Loucy (cell line): ENCODE results near the gene TUBA4B.

Experiments used
- H2AFZ ChIP-seq: fragments of 200-600 bp; sonication (generic); 2 replicates; pipeline ENCODE4 v1.6.0; 2016; ENCODE audit warnings: antibody characterized with exemption, mild to moderate bottlenecking, low read length, moderate library complexity
- H3F3A ChIP-seq: fragments of 200-600 bp; 2 replicates; pipeline ENCODE4 v1.6.0; 2016; ENCODE audit warnings: antibody characterized with exemption, low read depth, mild to moderate bottlenecking
- H3K27me3 ChIP-seq: fragments of 200-600 bp; sonication (generic); 2 replicates; pipeline ENCODE4 v1.6.1; 2014; ENCODE audit warnings: low read length, mild to moderate bottlenecking; ENCODE audit not compliant: insufficient read depth, poor library complexity, severe bottlenecking
- H3K36me3 ChIP-seq: fragments of 200-600 bp; sonication (generic); 2 replicates; pipeline ENCODE4 v1.6.1; 2016; ENCODE audit warnings: low read length; ENCODE audit not compliant: insufficient read depth
- H3K4me1 ChIP-seq: fragments of 200-600 bp; sonication (generic); 2 replicates; pipeline ENCODE4 v1.5.1; 2014; ENCODE audit warnings: low read length, mild to moderate bottlenecking; ENCODE audit not compliant: insufficient read depth, poor library complexity, severe bottlenecking
- H3K4me2 ChIP-seq: fragments of 200-600 bp; sonication (generic); 2 replicates; pipeline ENCODE4 v1.6.0; 2014; ENCODE audit warnings: antibody characterized with exemption, low read length, low read depth, mild to moderate bottlenecking; ENCODE audit not compliant: poor library complexity, severe bottlenecking
- H3K4me3 ChIP-seq: fragments of 200-600 bp; sonication (generic); 2 replicates; pipeline ENCODE4 v1.5.1; 2014; ENCODE audit warnings: low read length, mild to moderate bottlenecking, mixed read lengths; ENCODE audit not compliant: poor library complexity, severe bottlenecking
- H3K79me2 ChIP-seq: fragments of 200-600 bp; sonication (generic); 2 replicates; pipeline ENCODE4 v1.6.1; 2014; ENCODE audit warnings: low read length; ENCODE audit not compliant: insufficient read depth
- H3K9ac ChIP-seq: fragments of 200-600 bp; sonication (generic); 2 replicates; pipeline ENCODE4 v1.6.0; 2014; ENCODE audit warnings: mild to moderate bottlenecking, low read depth, low read length, moderate library complexity; ENCODE audit not compliant: poor library complexity, severe bottlenecking
- H3K9me2 ChIP-seq: fragments of 200-600 bp; sonication (generic); replicated peaks from 2 replicates; pipeline ENCODE4 v1.6.1; 2016; ENCODE audit warnings: low read depth, low read length, mixed read lengths
- H3K9me3 ChIP-seq: fragments of 200-600 bp; sonication (generic); 2 replicates; pipeline ENCODE4 v1.6.1; 2014; ENCODE audit warnings: mild to moderate bottlenecking, antibody characterized with exemption, low read length, low read depth; ENCODE audit not compliant: insufficient read depth
- H4K20me1 ChIP-seq: fragments of 200-600 bp; sonication (generic); 2 replicates; pipeline ENCODE4 v1.6.0; 2014; ENCODE audit warnings: antibody characterized with exemption, low read length, mild to moderate bottlenecking; ENCODE audit not compliant: insufficient read depth, poor library complexity, severe bottlenecking
- EZH2phosphoT487 ChIP-seq: fragments of 200-600 bp; IDR thresholded peaks from 2 replicates; pipeline ENCODE4 v1.6.1; 2018; ENCODE audit warnings: antibody characterized with exemption, mild to moderate bottlenecking, moderate library complexity, borderline replicate concordance
- TF ChIP-seq, protein P1 (sequence below): fragments of 200-600 bp; sonication (generic); conservative IDR thresholded peaks from 2 replicates; pipeline ENCODE4 v1.5.1; 2014; ENCODE audit warnings: mild to moderate bottlenecking, antibody characterized with exemption, low read length

TUBA4B gene

DNA sequence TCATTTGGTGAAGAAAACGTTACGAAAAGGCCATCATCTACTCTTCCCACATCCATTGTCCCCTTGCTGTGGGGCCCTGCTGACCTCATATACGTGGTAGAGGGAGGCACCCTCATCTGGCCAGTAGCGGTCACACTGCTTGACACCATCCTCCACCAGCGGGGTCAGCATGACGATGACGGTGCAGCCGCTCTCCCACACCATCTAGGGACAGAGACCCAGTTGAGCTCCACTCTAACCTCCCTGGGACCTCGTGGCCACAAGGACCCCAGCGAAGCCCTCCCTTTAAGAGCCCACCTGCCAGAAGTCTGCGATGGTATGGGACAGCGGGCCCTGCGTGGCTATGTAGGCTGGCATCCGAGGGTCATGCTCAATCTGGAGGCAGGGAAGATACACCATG, 43.1 kb downstream of the TUBA4B start:
- no peaks in the 10 kb centered on the region for H4K20me1 ChIP-seq
- H3K27me3 ChIP-seq: peaks cover 1% of the 10 kb centered on the region
- no peak for TF ChIP-seq EZH2phosphoT487
- TF ChIP-seq, protein P1, sequence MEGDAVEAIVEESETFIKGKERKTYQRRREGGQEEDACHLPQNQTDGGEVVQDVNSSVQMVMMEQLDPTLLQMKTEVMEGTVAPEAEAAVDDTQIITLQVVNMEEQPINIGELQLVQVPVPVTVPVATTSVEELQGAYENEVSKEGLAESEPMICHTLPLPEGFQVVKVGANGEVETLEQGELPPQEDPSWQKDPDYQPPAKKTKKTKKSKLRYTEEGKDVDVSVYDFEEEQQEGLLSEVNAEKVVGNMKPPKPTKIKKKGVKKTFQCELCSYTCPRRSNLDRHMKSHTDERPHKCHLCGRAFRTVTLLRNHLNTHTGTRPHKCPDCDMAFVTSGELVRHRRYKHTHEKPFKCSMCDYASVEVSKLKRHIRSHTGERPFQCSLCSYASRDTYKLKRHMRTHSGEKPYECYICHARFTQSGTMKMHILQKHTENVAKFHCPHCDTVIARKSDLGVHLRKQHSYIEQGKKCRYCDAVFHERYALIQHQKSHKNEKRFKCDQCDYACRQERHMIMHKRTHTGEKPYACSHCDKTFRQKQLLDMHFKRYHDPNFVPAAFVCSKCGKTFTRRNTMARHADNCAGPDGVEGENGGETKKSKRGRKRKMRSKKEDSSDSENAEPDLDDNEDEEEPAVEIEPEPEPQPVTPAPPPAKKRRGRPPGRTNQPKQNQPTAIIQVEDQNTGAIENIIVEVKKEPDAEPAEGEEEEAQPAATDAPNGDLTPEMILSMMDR: no peak
- H3K79me2 ChIP-seq: no peaks in the 10 kb centered on the region
- no peak overlapping the region for H3K9ac ChIP-seq
- H3K9me2 ChIP-seq: no peaks in the 10 kb centered on the region
- H3K4me2 ChIP-seq: no peak overlapping the region
- H3K36me3 ChIP-seq: no peaks in the 10 kb centered on the region
- no peak overlapping the region for H3K4me3 ChIP-seq
- H3K9me3 ChIP-seq: no peaks in the 10 kb centered on the region
- peaks cover 10% of the 10 kb centered on the region for H3K4me1 ChIP-seq
- H3F3A ChIP-seq: no peaks in the 10 kb centered on the region
- no peak overlapping the region for H2AFZ ChIP-seq

DNA sequence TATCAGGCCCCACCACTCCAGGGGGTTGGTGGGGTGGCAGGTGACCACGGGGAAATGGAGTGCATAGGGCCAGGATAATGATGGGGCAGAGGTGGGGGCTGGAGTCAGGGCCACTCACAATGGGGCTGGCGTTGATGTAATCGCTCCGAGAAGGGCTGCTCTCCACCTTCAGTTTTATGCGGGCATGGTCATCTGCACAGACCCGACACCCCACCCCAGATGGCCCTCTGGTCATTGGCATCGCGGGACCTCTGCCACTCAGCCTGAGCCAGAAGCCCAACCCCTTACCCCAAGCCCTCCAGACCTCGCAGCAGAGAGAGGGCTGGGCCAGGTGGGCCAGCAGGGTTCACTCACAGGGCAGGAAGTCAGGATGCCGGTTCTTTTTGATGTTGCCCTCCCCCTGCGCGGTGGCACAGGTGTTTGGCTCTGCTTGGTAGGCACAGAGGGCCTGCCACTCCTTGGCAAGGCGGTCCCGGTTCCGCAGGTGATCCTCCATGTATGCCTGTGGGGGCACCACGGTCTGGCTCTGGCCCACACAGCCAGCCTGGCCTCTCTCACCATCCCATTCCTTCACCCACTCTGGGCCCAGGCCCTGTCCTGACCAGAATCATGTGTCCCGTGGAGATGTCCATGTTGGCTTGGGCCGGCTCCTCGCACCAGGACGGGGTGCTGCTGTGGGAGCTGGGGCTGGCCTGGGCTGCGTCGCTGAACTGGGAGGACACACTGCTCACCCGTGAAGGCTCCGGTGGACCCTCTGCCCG, 43.8 kb downstream of the TUBA4B start:
- no peak overlapping the region for H3K4me2 ChIP-seq
- no peaks in the 10 kb centered on the region for H3F3A ChIP-seq
- H3K79me2 ChIP-seq: no peaks in the 10 kb centered on the region
- no peak overlapping the region for H3K4me3 ChIP-seq
- H3K9me2 ChIP-seq: no peaks in the 10 kb centered on the region
- no peaks in the 10 kb centered on the region for H4K20me1 ChIP-seq
- H3K9me3 ChIP-seq: no peaks in the 10 kb centered on the region
- H3K36me3 ChIP-seq: no peaks in the 10 kb centered on the region
- peaks cover 10% of the 10 kb centered on the region for H3K4me1 ChIP-seq
- TF ChIP-seq, protein P1: no peak
- no peak for TF ChIP-seq EZH2phosphoT487
- H3K9ac ChIP-seq: no peak overlapping the region
- H3K27me3 ChIP-seq: peaks cover 8% of the 10 kb centered on the region
- no peak overlapping the region for H2AFZ ChIP-seq

DNA sequence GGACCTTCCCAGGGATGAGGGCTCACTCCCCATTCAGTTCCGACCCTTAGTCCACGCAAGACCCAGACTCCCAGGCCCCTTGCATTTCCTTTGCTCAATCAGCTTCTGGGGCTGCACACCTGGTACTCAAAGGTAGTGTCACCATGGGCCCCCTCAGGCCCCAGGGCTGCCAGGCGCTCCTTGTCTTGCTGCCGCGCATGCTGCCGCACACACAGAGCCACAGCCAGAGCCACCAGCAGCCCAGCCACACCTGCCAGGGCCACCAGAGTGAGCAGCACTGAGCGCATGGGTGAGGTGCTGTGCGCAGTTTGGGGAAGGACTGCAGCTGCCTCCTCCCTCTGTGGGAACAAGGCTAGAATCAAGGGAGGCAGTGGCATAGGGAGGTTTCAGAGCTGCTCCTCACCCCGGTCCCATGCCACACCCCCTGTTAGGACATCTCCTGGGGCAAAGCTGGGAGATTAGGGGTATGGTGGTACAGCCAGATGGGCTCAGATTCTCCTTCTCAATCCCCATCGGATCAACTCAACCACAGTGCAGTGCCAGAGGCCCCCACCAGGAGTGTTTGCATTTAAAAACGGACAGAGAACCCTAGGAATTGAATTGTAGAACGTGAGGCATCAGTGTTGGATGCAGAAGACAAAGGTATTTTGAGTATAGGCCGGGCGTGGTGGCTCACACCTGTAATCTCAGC, 44.9 kb downstream of the TUBA4B start:
- Histone ChIP-seq H3K79me2 (no peaks in the 10 kb centered on the region), H4K20me1 (no peaks in the 10 kb centered on the region), H3K27me3 (peaks cover 12% of the 10 kb centered on the region), H3K4me1 (peaks cover 10% of the 10 kb centered on the region), H3K4me2 (no peak overlapping the region), H3K4me3 (no peak overlapping the region), H2AFZ (no peak overlapping the region), H3F3A (no peaks in the 10 kb centered on the region), H3K36me3 (no peaks in the 10 kb centered on the region), H3K9ac (no peak overlapping the region), H3K9me2 (no peaks in the 10 kb centered on the region), H3K9me3 (no peaks in the 10 kb centered on the region)
- TF ChIP-seq EZH2phosphoT487: no peak
- TF ChIP-seq, protein P1: no peak
